WTC11 (cell line): ENCODE data around the gene LSP1. TPM values are rescaled to one million over a fixed set of nuclear protein-coding genes. Genes with fewer than 3 reads are reported as not detected.
A peak's percentile ranks its signal among the peaks of the same experiment; 100 is the strongest.

ENCODE experiments used
- ATAC-seq: fragments of 200-7000 bp; cut with Tn5 transposase; 2 replicates; pipeline ENCODE4 v1.10.0; 2021; ENCODE audit warnings: mild to moderate bottlenecking, moderate library complexity
- CTCF ChIA-PET: fragments of 300-600 bp; sonication (Branson Sonifier 250); formaldehyde crosslinking; loops from one replicate; lab custom pipeline; 2021; ENCODE audit warnings: antibody characterized with exemption; lab: Charles Lee
- POLR2A ChIA-PET: fragments of 350-600 bp; sonication (Branson Sonifier 250); formaldehyde crosslinking; loops from one replicate; lab custom pipeline; 2021; ENCODE audit warnings: antibody characterized with exemption; lab: Charles Lee
- DNase-seq: peaks from one replicate; pipeline ENCODE4 v3.0.0; 2021; ENCODE audit warnings: low spot score
- H3K27ac Mint-ChIP-seq: 2 replicates; pipeline ENCODE4 v1.8.0; 2021; ENCODE audit warnings: mixed read lengths
- H3K27me3 Mint-ChIP-seq: 2 replicates; pipeline ENCODE4 v1.8.0; 2021; ENCODE audit warnings: low read depth, mild to moderate bottlenecking, moderate library complexity, mixed read lengths
- H3K36me3 Mint-ChIP-seq: 2 replicates; pipeline ENCODE4 v1.8.0; 2021; ENCODE audit warnings: mixed read lengths
- H3K4me1 Mint-ChIP-seq: 2 replicates; pipeline ENCODE4 v1.8.0; 2022; ENCODE audit warnings: mixed read lengths
- H3K4me3 Mint-ChIP-seq: 2 replicates; pipeline ENCODE4 v1.8.0; 2021; ENCODE audit warnings: mild to moderate bottlenecking, moderate library complexity, mixed read lengths
- H3K9me3 Mint-ChIP-seq: 2 replicates; pipeline ENCODE4 v1.8.0; 2021; ENCODE audit warnings: mixed read lengths
- CREM ChIP-seq: sonication (generic); formaldehyde crosslinking; IDR thresholded peaks from 2 replicates; pipeline ENCODE4 v1.8.1; 2022; ENCODE audit warnings: mild to moderate bottlenecking, missing genetic modification reagents, moderate library complexity
- E2F4 ChIP-seq: sonication (generic); formaldehyde crosslinking; IDR thresholded peaks from 2 replicates; pipeline ENCODE4 v1.8.1; 2022; ENCODE audit warnings: low read depth, mild to moderate bottlenecking, moderate library complexity, missing genetic modification reagents, borderline replicate concordance
- ELF4 ChIP-seq: sonication (generic); formaldehyde crosslinking; IDR thresholded peaks from 2 replicates; pipeline ENCODE4 v1.8.1; 2022; ENCODE audit warnings: low read depth, mild to moderate bottlenecking, moderate library complexity, missing genetic modification reagents
- FOXJ3 ChIP-seq: sonication (generic); formaldehyde crosslinking; IDR thresholded peaks from 2 replicates; pipeline ENCODE4 v1.9.0; 2021; ENCODE audit warnings: missing genetic modification reagents, mild to moderate bottlenecking, borderline replicate concordance
- FOXP1 ChIP-seq: sonication (generic); formaldehyde crosslinking; IDR thresholded peaks from 2 replicates; pipeline ENCODE4 v1.8.0; 2022; ENCODE audit warnings: missing genetic modification reagents, mild to moderate bottlenecking, moderate library complexity, borderline replicate concordance
- GTF2I ChIP-seq: fragments of 250-450 bp; sonication (Bioruptor Pico); conservative IDR thresholded peaks from 2 replicates; pipeline ENCODE4 v1.4.0; 2021; ENCODE audit warnings: mild to moderate bottlenecking
- IRF1 ChIP-seq: sonication (generic); formaldehyde crosslinking; IDR thresholded peaks from 2 replicates; pipeline ENCODE4 v1.8.0; 2023; ENCODE audit warnings: missing genetic modification reagents
- NR1H2 ChIP-seq: sonication (generic); formaldehyde crosslinking; IDR thresholded peaks from 2 replicates; pipeline ENCODE4 v1.9.0; 2021; ENCODE audit warnings: mild to moderate bottlenecking, moderate library complexity, missing genetic modification reagents
- NR2C2 ChIP-seq: sonication (generic); formaldehyde crosslinking; IDR thresholded peaks from 2 replicates; pipeline ENCODE4 v1.8.0; 2022; ENCODE audit warnings: mild to moderate bottlenecking, missing genetic modification reagents
- NR3C1 ChIP-seq: sonication (generic); formaldehyde crosslinking; conservative IDR thresholded peaks from 2 replicates; pipeline ENCODE4 v1.8.1; 2023; ENCODE audit warnings: low read depth, mild to moderate bottlenecking, missing genetic modification reagents
- PRDM15 ChIP-seq: sonication (generic); formaldehyde crosslinking; IDR thresholded peaks from 2 replicates; pipeline ENCODE4 v1.8.0; 2022; ENCODE audit warnings: missing genetic modification reagents
- PREB ChIP-seq: sonication (generic); formaldehyde crosslinking; IDR thresholded peaks from 2 replicates; pipeline ENCODE4 v1.8.1; 2022; ENCODE audit warnings: mild to moderate bottlenecking, missing genetic modification reagents, moderate library complexity, borderline replicate concordance
- PRRX2 ChIP-seq: fragments of 250-450 bp; sonication (Bioruptor Pico); IDR thresholded peaks from 2 replicates; pipeline ENCODE4 v1.8.0; 2021; ENCODE audit warnings: mild to moderate bottlenecking
- RORB ChIP-seq: fragments of 250-450 bp; sonication (Bioruptor Pico); IDR thresholded peaks from 2 replicates; pipeline ENCODE4 v1.9.0; 2021; ENCODE audit warnings: mild to moderate bottlenecking
- SMAD3 ChIP-seq: sonication (generic); formaldehyde crosslinking; IDR thresholded peaks from 2 replicates; pipeline ENCODE4 v1.8.0; 2022; ENCODE audit warnings: missing genetic modification reagents, mild to moderate bottlenecking, borderline replicate concordance
- TEAD1 ChIP-seq: sonication (generic); formaldehyde crosslinking; IDR thresholded peaks from 2 replicates; pipeline ENCODE4 v1.8.0; 2022; ENCODE audit warnings: mild to moderate bottlenecking, missing genetic modification reagents
- ZBTB21 ChIP-seq: sonication (generic); formaldehyde crosslinking; IDR thresholded peaks from 2 replicates; pipeline ENCODE4 v1.8.1; 2023; ENCODE audit warnings: mild to moderate bottlenecking, missing genetic modification reagents, borderline replicate concordance
- ZNF121 ChIP-seq: sonication (generic); formaldehyde crosslinking; IDR thresholded peaks from 2 replicates; pipeline ENCODE4 v1.8.0; 2023; ENCODE audit warnings: missing genetic modification reagents
- ZNF396 ChIP-seq: fragments of 250-450 bp; sonication (Bioruptor Pico); IDR thresholded peaks from 2 replicates; pipeline ENCODE4 v1.8.0; 2021; ENCODE audit warnings: mild to moderate bottlenecking, moderate library complexity, borderline replicate concordance
- total RNA-seq: library from RNA; stranded (reverse); gene quantifications from 3 replicates; pipeline ENCODE4 v1.2.3, GENCODE V29; 2021

The LSP1 gene
- total RNA-seq, 1 experiment from 2014 or later: 0.77 TPM

- Mint-ChIP-seq H3K27ac (no peak overlapping the region), H3K27me3 (peaks cover 2% of the 10 kb centered on the region; the same call in 1 of the 2 replicates)
- no peak for ATAC-seq
- CTCF ChIA-PET: interaction anchor here (0.6 to 1.3 kb wide), 3 partner anchors 8 to 257 kb away, joined by 3 to 4 read pairs (median 4); no protein-coding TSS in a partner anchor
- TF ChIP-seq ZNF121 (CRISPR knock-in tag) (peak; percentile 74), ZNF396 (CRISPR knock-in tag) (no peak)
- TF ChIP-seq, all 79 proteins: peak for 1
- DNase-seq: no peak
- Mint-ChIP-seq H3K36me3 (no peaks in the 10 kb centered on the region), H3K9me3 (peaks cover 5% of the 10 kb centered on the region), H3K4me3 (no peak overlapping the region), H3K4me1 (peaks cover 18% of the 10 kb centered on the region)
- POLR2A ChIA-PET: no interaction called here
These were observed 56.6 kb downstream of the LSP1 start for GRCh38 chr11:1909524-1909923.

GRCh38 chr11:1912289-1912878 is 59.5 kb downstream of the LSP1 start:
- peaks cover 2% of the 10 kb centered on the region; the same call in 1 of the 2 replicates for H3K27me3 Mint-ChIP-seq
- no peak overlapping the region for H3K27ac Mint-ChIP-seq
- H3K36me3 Mint-ChIP-seq: no peaks in the 10 kb centered on the region
- no peak for TF ChIP-seq ELF4
- TF ChIP-seq FOXP1 (CRISPR knock-in tag): no peak
- TF ChIP-seq CREM (CRISPR knock-in tag): no peak
- TF ChIP-seq GTF2I (CRISPR knock-in tag): no peak
- TF ChIP-seq RORB (CRISPR knock-in tag): no peak
- TF ChIP-seq SMAD3: no peak
- TF ChIP-seq E2F4: no peak
- no peak for TF ChIP-seq PRRX2
- TF ChIP-seq FOXJ3 (CRISPR knock-in tag): no peak
- no peak for TF ChIP-seq PRDM15 (CRISPR knock-in tag)
- TF ChIP-seq IRF1: no peak
- no peak for TF ChIP-seq NR1H2 (CRISPR knock-in tag)
- no peak for TF ChIP-seq TEAD1 (CRISPR knock-in tag)
- TF ChIP-seq PREB (CRISPR knock-in tag): no peak
- TF ChIP-seq NR3C1: no peak
- no peak for TF ChIP-seq NR2C2 (CRISPR knock-in tag)
- TF ChIP-seq ZBTB21 (CRISPR knock-in tag): no peak
- no peak overlapping the region for H3K4me3 Mint-ChIP-seq
- ChIA-PET POLR2A (interaction anchor here (0.6 kb wide), 2 partner anchors 189 to 1060 kb away, joined by 3 to 5 read pairs; no protein-coding TSS in a partner anchor), CTCF (interaction anchor here (1.0 to 1.3 kb wide), 2 partner anchors 30 to 35 kb away, joined by 4 to 5 read pairs; no protein-coding TSS in a partner anchor)
- ATAC-seq (no peak), DNase-seq (no peak)
- peaks cover 13% of the 10 kb centered on the region for H3K9me3 Mint-ChIP-seq
- peaks cover 13% of the 10 kb centered on the region for H3K4me1 Mint-ChIP-seq
